Measurements from ENCODE around the gene CFAP54. TPM values are rescaled to one million over a fixed set of nuclear protein-coding genes. Genes with fewer than 3 reads are reported as not detected.

CFAP54 gene
- total and polyA plus RNA-seq, 7 donors = 0.03 to 0.14 (median 0.08) TPM; not detected in 3

GRCh38 chr12:96606644-96607043 lies 117.3 kb downstream of the CFAP54 start:
- Histone ChIP-seq H3K4me3 (no peak overlapping the region), H3K36me3 (ENCODE audit: insufficient read depth in 1 of 2, low read depth in 1 of 2) (no peaks in the 10 kb centered on the region), H3K27ac (no peak overlapping the region), H3K9me3 (no peaks in the 10 kb centered on the region), H3K27me3 (ENCODE audit: insufficient read depth in 3 of 3, low read length in 2 of 3) (no peaks in the 10 kb centered on the region), H3K4me1 (no peaks in the 10 kb centered on the region)
- 77 to 85% (median 78%) methylated on average over 4 of the region's 4 CpGs for WGBS, 3 donors
- intact Hi-C loops (cut with DNase I) = no loop called here
- DNase-seq (no peak), ATAC-seq (no peak)
- no peak for TF ChIP-seq CTCF (IDR thresholded peaks at IDR 0.05)

GRCh38 chr12:96617178-96617577 lies 127.8 kb downstream of the CFAP54 start:
- H3K4me3 ChIP-seq = no peak overlapping the region
- H3K4me1 ChIP-seq = no peaks in the 10 kb centered on the region
- intact Hi-C loops (cut with DNase I) = no loop called here
- ATAC-seq (no peak), DNase-seq (no peak)
- no peak for TF ChIP-seq CTCF (IDR thresholded peaks at IDR 0.05)
- WGBS, 3 donors = 80 to 91% (median 89%) methylated on average over 2 of the region's 2 CpGs
- no peaks in the 10 kb centered on the region for H3K27me3 ChIP-seq (ENCODE audit: insufficient read depth in 3 of 3, low read length in 2 of 3)
- H3K9me3 ChIP-seq = no peaks in the 10 kb centered on the region
- no peak overlapping the region for H3K27ac ChIP-seq
- H3K36me3 ChIP-seq (ENCODE audit: insufficient read depth in 1 of 2, low read depth in 1 of 2) = no peaks in the 10 kb centered on the region

- DNase-seq = no peak
- no peaks in the 10 kb centered on the region for H3K4me1 ChIP-seq
- TF ChIP-seq CTCF (IDR thresholded peaks at IDR 0.05) = no peak
- no peak overlapping the region for H3K27ac ChIP-seq
- ATAC-seq = no peak
- no peak overlapping the region for H3K4me3 ChIP-seq
- H3K27me3 ChIP-seq (ENCODE audit: insufficient read depth in 3 of 3, low read length in 2 of 3) = no peaks in the 10 kb centered on the region
- no peaks in the 10 kb centered on the region for H3K9me3 ChIP-seq
- intact Hi-C loops (cut with DNase I) = no loop called here
- no peaks in the 10 kb centered on the region for H3K36me3 ChIP-seq (ENCODE audit: insufficient read depth in 1 of 2, low read depth in 1 of 2)
Observed at GRCh38 chr12:96623155-96623554, 133.8 kb downstream of the CFAP54 start.

- intact Hi-C loops (cut with DNase I) = no loop called here
- H3K4me1 ChIP-seq = no peaks in the 10 kb centered on the region
- no peak overlapping the region for H3K27ac ChIP-seq
- H3K27me3 ChIP-seq (ENCODE audit: insufficient read depth in 3 of 3, low read length in 2 of 3) = no peaks in the 10 kb centered on the region
- 65 to 74% (median 66%) methylated on average over 4 of the region's 4 CpGs for WGBS, 3 donors
- H3K4me3 ChIP-seq = no peak overlapping the region
- no peak for DNase-seq
- TF ChIP-seq CTCF (IDR thresholded peaks at IDR 0.05) = no peak
- ATAC-seq = no peak
- H3K9me3 ChIP-seq = no peaks in the 10 kb centered on the region
- H3K36me3 ChIP-seq (ENCODE audit: insufficient read depth in 1 of 2, low read depth in 1 of 2) = no peaks in the 10 kb centered on the region
Observed at GRCh38 chr12:96623656-96624217, 134.4 kb downstream of the CFAP54 start.

GRCh38 chr12:96635844-96636243 lies 146.5 kb downstream of the CFAP54 start:
- H3K9me3 ChIP-seq = no peaks in the 10 kb centered on the region
- no peak for ATAC-seq
- DNase-seq = no peak
- H3K4me1 ChIP-seq = no peaks in the 10 kb centered on the region
- intact Hi-C loops (cut with DNase I) = no loop called here
- TF ChIP-seq CTCF (IDR thresholded peaks at IDR 0.05) = no peak
- 79 to 84% (median 81%) methylated on average over 3 of the region's 3 CpGs for WGBS, 3 donors
- H3K27ac ChIP-seq = no peak overlapping the region
- no peaks in the 10 kb centered on the region for H3K36me3 ChIP-seq (ENCODE audit: insufficient read depth in 1 of 2, low read depth in 1 of 2)
- no peaks in the 10 kb centered on the region for H3K27me3 ChIP-seq (ENCODE audit: insufficient read depth in 3 of 3, low read length in 2 of 3)
- no peak overlapping the region for H3K4me3 ChIP-seq
